K562 (cell line): ENCODE measurements around the gene XPO1. TPM values are rescaled to one million over a fixed set of nuclear protein-coding genes. Genes with fewer than 3 reads are reported as not detected.
A peak's percentile ranks its signal among the peaks of the same experiment; 100 is the strongest.

Experiments
- ATAC-seq: fragments of 200-7000 bp; cut with Tn5 transposase; 3 replicates; pipeline ENCODE4 v1.9.1; 2020; ENCODE audit warnings: moderate library complexity
- BruUV-seq: library from RNA; stranded (reverse); fragments of 400-500 nt; replicated peaks from 2 replicates; lab custom pipeline; 2021; lab: Mats Ljungman, UMichigan
- CTCF ChIA-PET: fragments of 300-600 bp; formaldehyde crosslinking; extraction: SDS; loops from one replicate; lab custom pipeline; 2021; ENCODE audit warnings: low intra/inter-chr PET ratio; lab: Yijun Ruan, JAX
- POLR2A ChIA-PET: fragments of 300-600, 350-650 bp; sonication (Branson Sonifier 250); formaldehyde crosslinking; extraction: SDS; loops from one replicate; lab custom pipeline; 2021; ENCODE audit warnings: antibody characterized with exemption, inconsistent platforms; lab: Yijun Ruan, JAX
- DNase-seq, 4 experiments: peaks; one replicate each; pipeline versions ENCODE4 v3.0.0 to v3.0.0-alpha.2; 2011 to 2018; ENCODE audit warnings: low spot score in 3 of 4, mixed read lengths in 3 of 4; ENCODE audit errors: extremely low read depth in 1 of 4
- FAIRE-seq: peaks from 2 replicates; lab custom pipeline; 2011; peaks lifted over from hg19 to GRCh38; lab: Jason Lieb, UNC
- H2AFZ ChIP-seq: 2 replicates; pipeline ENCODE4 v1.6.0; 2011; ENCODE audit warnings: low read depth, low read length, control low read depth, inconsistent platforms
- H3K27ac ChIP-seq: fragments of 200-600 bp; 3 replicates; pipeline ENCODE4 v1.8.0; 2011; ENCODE audit warnings: low read depth, mild to moderate bottlenecking, control low read depth, inconsistent platforms, low read length, moderate library complexity, mixed read lengths; ENCODE audit errors: extremely low read depth
- H3K27me3 ChIP-seq, 2 experiments: fragments of 300-600 bp in 1 of 2; 2 replicates in 1 of 2; 3 replicates in 1 of 2; pipeline versions ENCODE4 v1.6.0 to v1.8.0; 2011; ENCODE audit warnings: inconsistent platforms in 2 of 2, low read length in 2 of 2, mild to moderate bottlenecking in 1 of 2, mixed read lengths in 1 of 2, moderate library complexity in 1 of 2; ENCODE audit not compliant: control insufficient read depth in 2 of 2, insufficient read depth in 2 of 2
- H3K36me3 ChIP-seq: fragments of 300-600 bp; 3 replicates; pipeline ENCODE4 v1.8.0; 2011; ENCODE audit warnings: mild to moderate bottlenecking, low read length, inconsistent platforms; ENCODE audit not compliant: control insufficient read depth, insufficient read depth
- H3K4me1 ChIP-seq, 2 experiments: fragments of 200-600 bp in 1 of 2; replicated peaks in 1 of 2; 2 replicates in 1 of 2; 3 replicates in 1 of 2; pipeline versions ENCODE4 v1.5.1 to v1.8.0; 2011; ENCODE audit warnings: inconsistent platforms in 2 of 2, low read length in 2 of 2, mild to moderate bottlenecking in 1 of 2, mixed read lengths in 1 of 2, moderate library complexity in 1 of 2; ENCODE audit not compliant: control insufficient read depth in 2 of 2, insufficient read depth in 2 of 2
- H3K4me2 ChIP-seq: 2 replicates; pipeline ENCODE4 v1.6.1; 2011; ENCODE audit warnings: low read length, control low read depth, inconsistent platforms, mixed read lengths; ENCODE audit not compliant: insufficient read depth
- H3K4me3 ChIP-seq: fragments of 200-600 bp; sonication (generic), shearing (Covaris generic); 2 replicates; pipeline ENCODE4 v1.5.1; 2016; ENCODE audit warnings: control low read depth, inconsistent platforms
- H3K79me2 ChIP-seq: fragments of 200-600 bp; 3 replicates; pipeline ENCODE4 v1.8.0; 2011; ENCODE audit warnings: low read length, inconsistent platforms; ENCODE audit not compliant: control insufficient read depth, insufficient read depth
- H3K9ac ChIP-seq, 2 experiments: 2 replicates each; pipeline versions ENCODE4 v1.6.0 to v1.6.1; 2011; ENCODE audit warnings: low read depth in 2 of 2, low read length in 2 of 2, control low read depth in 1 of 2, inconsistent platforms in 1 of 2, mild to moderate bottlenecking in 1 of 2, mixed read lengths in 1 of 2; ENCODE audit not compliant: insufficient read depth in 1 of 2
- H3K9me1 ChIP-seq: one replicate; pipeline ENCODE4 v1.6.0; 2011; ENCODE audit warnings: inconsistent platforms, mild to moderate bottlenecking, low read length, moderate library complexity; ENCODE audit not compliant: control insufficient read depth, insufficient read depth
- H3K9me3 ChIP-seq: replicated peaks from 2 replicates; pipeline ENCODE4 v1.5.1; 2011; ENCODE audit warnings: low read depth, low read length, inconsistent platforms; ENCODE audit not compliant: control insufficient read depth, insufficient read depth
- H4K20me1 ChIP-seq: replicated peaks from 2 replicates; pipeline ENCODE4 v1.6.1; 2011; ENCODE audit warnings: low read length, inconsistent platforms, mixed read lengths; ENCODE audit not compliant: control insufficient read depth, insufficient read depth
- ADNP ChIP-seq: fragments of 200-800 bp; sonication (Bioruptor generic); IDR thresholded peaks from 2 replicates; pipeline ENCODE4 v1.6.1; 2016; ENCODE audit warnings: missing genetic modification characterization, missing compliant biosample characterization
- CREM ChIP-seq: IDR thresholded peaks from 2 replicates; pipeline ENCODE4 v1.6.1; 2014; ENCODE audit warnings: antibody characterized with exemption, low read depth
- FOXK1 ChIP-seq: sonication (generic); formaldehyde crosslinking; IDR thresholded peaks from 2 replicates; pipeline ENCODE4 v1.8.0; 2022; ENCODE audit warnings: missing genetic modification reagents, mild to moderate bottlenecking, borderline replicate concordance
- L3MBTL2 ChIP-seq: fragments of 450-650 bp; IDR thresholded peaks from 2 replicates; pipeline ENCODE4 v1.6.1; 2016; ENCODE audit warnings: mild to moderate bottlenecking, moderate library complexity
- WGBS: fragments of 100-300 bp; shearing (Covaris generic); methylation state at CpG from one replicate; pipeline ENCODE4 v1.1.6; 2016; ENCODE audit warnings: low coverage, mixed read lengths; ENCODE audit not compliant: insufficient coverage; ENCODE audit errors: missing lambda C conversion rate; 5-methylcytosine and 5-hydroxymethylcytosine counted together
- in situ Hi-C: fragments of 300-500 bp; cut with MboI; formaldehyde crosslinking; loops from 4 replicates; pipeline ENCODE4 v1.15.0; 2018; ENCODE audit warnings: inconsistent platforms, mixed read lengths
- intact Hi-C: fragments of 100-400 bp; cut with micrococcal nuclease; formaldehyde crosslinking; loops from 2 replicates; pipeline ENCODE4 v1.14.2; 2022
- polyA plus RNA-seq, 8 experiments: library from polyadenylated mRNA; depleted of rRNA in 4 of 8; stranded (reverse) in 5 of 8; unstranded in 3 of 8; fragments of >200 nt; fragmentation: Nextera tagmentation in 2 of 8; fragmentation: Illumina TruSeq in 1 of 8; extraction: Ambion mirVana in 2 of 8; extraction: Trizol in 1 of 8; gene quantifications; 2 replicates each; pipeline versions ENCODE4 v1.2.1 to v1.2.3, GENCODE V29; 2011 to 2014; ENCODE audit warnings: inconsistent platforms in 1 of 8, missing spikeins in 1 of 8
- total RNA-seq, 7 experiments: library from RNA; depleted of rRNA in 6 of 7; stranded (reverse); fragments of >200 nt in 6 of 7; fragmentation: Illumina TruSeq in 2 of 7; extraction: Trizol in 2 of 7; gene quantifications; 2 replicates each; pipeline versions ENCODE4 v1.2.1 to v1.2.3, GENCODE V29; 2011 to 2021; ENCODE audit warnings: low replicate concordance in 1 of 7
- TF ChIP-seq, protein P1 (sequence below): fragments of 450-650 bp; IDR thresholded peaks from 2 replicates; pipeline ENCODE4 v1.6.1; 2017; ENCODE audit warnings: antibody characterized with exemption, mild to moderate bottlenecking

The XPO1 gene
- total and polyA plus RNA-seq, 9 of the 15 experiments (the other 6 are each of a cell fraction or from before 2014, with no cell fraction given): 86.2 to 307 (median 216) TPM

GRCh38 chr2:61550375-61551209 is 12.4 kb upstream of the XPO1 start:
- in situ Hi-C loops: no loop called here
- FAIRE-seq: no peak

More at GRCh38 chr2:61550375-61551209, 12.4 kb upstream of the XPO1 start:
- H3K4me3 ChIP-seq: no peak overlapping the region
- H4K20me1 ChIP-seq: no peaks in the 10 kb centered on the region
- no TSS peak for BruUV-seq
- intact Hi-C loops: no loop called here
- peak overlapping the region; percentile 41; the same call in 1 of the 2 replicates for H2AFZ ChIP-seq
- 44% methylated on average over 5 of the region's 5 CpGs for WGBS
- no peaks in the 10 kb centered on the region for H3K27me3 ChIP-seq
- DNase-seq (no peak), ATAC-seq (peak; percentile 23; the same call in 2 of the 3 replicates)
- ChIA-PET CTCF (no interaction called here), POLR2A (interaction anchor here (0.7 to 3.1 kb wide), 3 partner anchors 9 to 38 kb away, joined by 3 to 7 read pairs (median 4); partner anchors contain the start of gene XPO1)
- H3K9me1 ChIP-seq: no peaks in the 10 kb centered on the region
- H3K4me2 ChIP-seq: no peak overlapping the region
- no peaks in the 10 kb centered on the region; a peak in 1 of 5 replicates for H3K4me1 ChIP-seq
- no peak overlapping the region for H3K27ac ChIP-seq
- H3K36me3 ChIP-seq: no peaks in the 10 kb centered on the region
- H3K9ac ChIP-seq: no peak overlapping the region; a peak in 1 of 4 replicates
- TF ChIP-seq ADNP: no peak
- TF ChIP-seq, protein P1, sequence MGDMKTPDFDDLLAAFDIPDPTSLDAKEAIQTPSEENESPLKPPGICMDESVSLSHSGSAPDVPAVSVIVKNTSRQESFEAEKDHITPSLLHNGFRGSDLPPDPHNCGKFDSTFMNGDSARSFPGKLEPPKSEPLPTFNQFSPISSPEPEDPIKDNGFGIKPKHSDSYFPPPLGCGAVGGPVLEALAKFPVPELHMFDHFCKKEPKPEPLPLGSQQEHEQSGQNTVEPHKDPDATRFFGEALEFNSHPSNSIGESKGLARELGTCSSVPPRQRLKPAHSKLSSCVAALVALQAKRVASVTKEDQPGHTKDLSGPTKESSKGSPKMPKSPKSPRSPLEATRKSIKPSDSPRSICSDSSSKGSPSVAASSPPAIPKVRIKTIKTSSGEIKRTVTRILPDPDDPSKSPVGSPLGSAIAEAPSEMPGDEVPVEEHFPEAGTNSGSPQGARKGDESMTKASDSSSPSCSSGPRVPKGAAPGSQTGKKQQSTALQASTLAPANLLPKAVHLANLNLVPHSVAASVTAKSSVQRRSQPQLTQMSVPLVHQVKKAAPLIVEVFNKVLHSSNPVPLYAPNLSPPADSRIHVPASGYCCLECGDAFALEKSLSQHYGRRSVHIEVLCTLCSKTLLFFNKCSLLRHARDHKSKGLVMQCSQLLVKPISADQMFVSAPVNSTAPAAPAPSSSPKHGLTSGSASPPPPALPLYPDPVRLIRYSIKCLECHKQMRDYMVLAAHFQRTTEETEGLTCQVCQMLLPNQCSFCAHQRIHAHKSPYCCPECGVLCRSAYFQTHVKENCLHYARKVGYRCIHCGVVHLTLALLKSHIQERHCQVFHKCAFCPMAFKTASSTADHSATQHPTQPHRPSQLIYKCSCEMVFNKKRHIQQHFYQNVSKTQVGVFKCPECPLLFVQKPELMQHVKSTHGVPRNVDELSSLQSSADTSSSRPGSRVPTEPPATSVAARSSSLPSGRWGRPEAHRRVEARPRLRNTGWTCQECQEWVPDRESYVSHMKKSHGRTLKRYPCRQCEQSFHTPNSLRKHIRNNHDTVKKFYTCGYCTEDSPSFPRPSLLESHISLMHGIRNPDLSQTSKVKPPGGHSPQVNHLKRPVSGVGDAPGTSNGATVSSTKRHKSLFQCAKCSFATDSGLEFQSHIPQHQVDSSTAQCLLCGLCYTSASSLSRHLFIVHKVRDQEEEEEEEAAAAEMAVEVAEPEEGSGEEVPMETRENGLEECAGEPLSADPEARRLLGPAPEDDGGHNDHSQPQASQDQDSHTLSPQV: no peak
- no peak for TF ChIP-seq FOXK1 (CRISPR knock-in tag)
- TF ChIP-seq L3MBTL2: no peak
- no peak for TF ChIP-seq CREM
- TF ChIP-seq, all 486 proteins: peak for 0
- H3K79me2 ChIP-seq: no peaks in the 10 kb centered on the region
- no peaks in the 10 kb centered on the region for H3K9me3 ChIP-seq
